Activated CD4-positive, alpha-beta memory T cell treated with anti-CD3 and anti-CD28 coated beads, Interleukin-2, amount 10 ng/mL, durations not matched to agents 7 days and 5 days (primary cell): ENCODE results near the gene CETN1. TPM values are rescaled to one million over a fixed set of nuclear protein-coding genes. Genes with fewer than 3 reads are reported as not detected.

ENCODE experiments used
- CTCF ChIA-PET: fragments of 350-600 bp; sonication (Branson Sonifier 250); formaldehyde crosslinking; loops from one replicate; lab custom pipeline; 2021; ENCODE audit warnings: antibody characterized with exemption, inconsistent platforms; lab: Charles Lee
- POLR2A ChIA-PET: fragments of 350-600 bp; sonication (Branson Sonifier 250); formaldehyde crosslinking; loops from one replicate; lab custom pipeline; 2021; ENCODE audit warnings: antibody characterized with exemption; lab: Charles Lee
- DNase-seq: peaks from one replicate; pipeline ENCODE4 v3.0.0-alpha.2; 2020
- H3K27ac Mint-ChIP-seq: one replicate; pipeline ENCODE4 v1.8.0; 2021; ENCODE audit warnings: mild to moderate bottlenecking, mixed read lengths
- H3K27me3 Mint-ChIP-seq: one replicate; pipeline ENCODE4 v1.8.0; 2021; ENCODE audit warnings: mixed read lengths
- H3K36me3 Mint-ChIP-seq: one replicate; pipeline ENCODE4 v1.8.0; 2021; ENCODE audit warnings: low read depth, mixed read lengths
- H3K4me1 Mint-ChIP-seq: one replicate; pipeline ENCODE4 v1.8.0; 2021; ENCODE audit warnings: mixed read lengths
- H3K4me3 Mint-ChIP-seq: one replicate; pipeline ENCODE4 v1.8.0; 2021; ENCODE audit warnings: mild to moderate bottlenecking, mixed read lengths
- H3K9me3 Mint-ChIP-seq: one replicate; pipeline ENCODE4 v1.8.0; 2021; ENCODE audit warnings: mixed read lengths
- total RNA-seq, 2 experiments: library from RNA; stranded (reverse); gene quantifications; one replicate each; pipeline ENCODE4 v1.2.3, GENCODE V29; 2021

CETN1 gene
- total RNA-seq = not detected

- ChIA-PET CTCF (no interaction called here), POLR2A (no interaction called here)
- Mint-ChIP-seq H3K27me3 (no peaks in the 10 kb centered on the region), H3K4me3 (no peak within 1 kb of the TSS), H3K36me3 (no peaks in the 10 kb centered on the region), H3K4me1 (no peaks in the 10 kb centered on the region), H3K9me3 (no peaks in the 10 kb centered on the region), H3K27ac (no peak within 1 kb of the TSS)
- no peak for DNase-seq
Measured at GRCh38 chr18:580154-580553, at the start of gene CETN1. TSS of gene CETN1 (plus strand) at chr18:580380. CDS start at chr18:580409, 29 bp downstream.

- Mint-ChIP-seq H3K4me1 (no peaks in the 10 kb centered on the region), H3K4me3 (no peak overlapping the region), H3K27ac (no peak overlapping the region), H3K9me3 (no peaks in the 10 kb centered on the region), H3K36me3 (no peaks in the 10 kb centered on the region), H3K27me3 (no peaks in the 10 kb centered on the region)
- ChIA-PET POLR2A (no interaction called here), CTCF (no interaction called here)
- DNase-seq = no peak
Measured at GRCh38 chr18:532018-532417, 48.2 kb upstream of the CETN1 start.

DNA sequence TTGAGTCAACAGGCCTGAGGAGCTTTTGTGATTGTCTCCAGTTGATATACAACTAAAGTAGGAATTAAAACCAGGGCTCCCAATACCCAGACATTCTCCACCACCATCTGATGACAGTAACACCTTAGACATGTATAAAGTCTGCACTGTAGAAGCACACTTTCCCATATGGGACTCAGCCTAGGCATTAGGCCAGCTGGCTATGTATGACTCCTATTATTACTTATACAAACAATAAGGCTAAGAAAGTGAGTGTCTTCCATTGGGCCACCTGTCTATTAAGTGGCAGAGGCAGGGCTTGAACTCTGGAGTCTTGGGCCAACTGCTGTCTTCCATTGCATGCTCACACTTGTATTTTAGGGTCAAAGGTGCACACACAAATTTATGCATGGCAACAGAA, 47.5 kb upstream of the CETN1 start:
- Mint-ChIP-seq H3K4me1 (no peaks in the 10 kb centered on the region), H3K9me3 (no peaks in the 10 kb centered on the region), H3K4me3 (no peak overlapping the region), H3K27me3 (no peaks in the 10 kb centered on the region), H3K36me3 (no peaks in the 10 kb centered on the region), H3K27ac (no peak overlapping the region)
- CTCF ChIA-PET = no interaction called here
- POLR2A ChIA-PET = no interaction called here
- DNase-seq = no peak

- ChIA-PET CTCF (no interaction called here), POLR2A (no interaction called here)
- no peaks in the 10 kb centered on the region for H3K36me3 Mint-ChIP-seq
- no peak for DNase-seq
- no peak overlapping the region for H3K4me3 Mint-ChIP-seq
- H3K27ac Mint-ChIP-seq = no peak overlapping the region
- H3K9me3 Mint-ChIP-seq = no peaks in the 10 kb centered on the region
- no peaks in the 10 kb centered on the region for H3K4me1 Mint-ChIP-seq
- H3K27me3 Mint-ChIP-seq = no peaks in the 10 kb centered on the region
Measured at GRCh38 chr18:533995-534601, 46.1 kb upstream of the CETN1 start.

GRCh38 chr18:543447-544078, 36.6 kb upstream of the CETN1 start:
- CTCF ChIA-PET = no interaction called here
- Mint-ChIP-seq H3K36me3 (no peaks in the 10 kb centered on the region), H3K27ac (no peak overlapping the region), H3K27me3 (peaks cover 2% of the 10 kb centered on the region), H3K4me1 (no peaks in the 10 kb centered on the region), H3K4me3 (no peak overlapping the region), H3K9me3 (no peaks in the 10 kb centered on the region)
- no peak for DNase-seq
- POLR2A ChIA-PET = no interaction called here

- H3K4me3 Mint-ChIP-seq = no peak overlapping the region
Measured at GRCh38 chr18:549967-550366, 30.2 kb upstream of the CETN1 start.

DNA sequence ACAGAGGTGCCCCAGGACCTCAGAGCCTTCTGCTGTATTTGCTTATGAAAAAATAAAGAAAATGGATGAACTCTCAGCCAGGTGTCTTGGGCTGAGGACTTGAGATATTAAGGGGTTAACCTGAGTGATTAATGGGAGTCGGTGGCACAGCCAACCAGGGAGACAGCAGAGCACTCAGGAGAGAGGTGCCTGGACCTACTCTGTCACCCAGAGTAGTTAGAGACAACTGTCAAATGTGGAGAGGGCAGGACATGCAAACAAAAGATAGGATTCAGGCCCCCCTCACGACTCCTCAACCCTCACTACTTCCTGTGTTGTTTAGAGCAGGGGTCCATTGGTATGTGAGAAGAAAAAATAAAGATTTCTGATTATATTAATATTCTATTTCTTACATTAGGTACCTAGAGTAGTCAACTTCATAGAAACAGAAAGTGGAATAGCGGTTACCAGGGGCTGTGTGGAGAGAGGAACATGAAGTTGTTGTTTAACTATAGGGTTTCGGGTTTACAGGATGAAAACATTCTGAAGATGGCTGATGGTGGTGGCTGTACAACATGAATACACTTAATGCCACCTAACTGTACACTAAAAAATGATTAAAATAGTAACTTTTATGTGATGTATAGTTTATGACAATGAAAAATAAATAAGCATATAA, 28.6 kb upstream of the CETN1 start:
- ChIA-PET CTCF (no interaction called here), POLR2A (no interaction called here)
- Mint-ChIP-seq H3K4me1 (no peaks in the 10 kb centered on the region), H3K9me3 (no peaks in the 10 kb centered on the region), H3K27me3 (no peaks in the 10 kb centered on the region), H3K4me3 (no peak overlapping the region), H3K27ac (no peak overlapping the region), H3K36me3 (no peaks in the 10 kb centered on the region)
- DNase-seq = no peak

More at GRCh38 chr18:549967-550366, 30.2 kb upstream of the CETN1 start:
- ChIA-PET POLR2A (no interaction called here), CTCF (no interaction called here)
- Mint-ChIP-seq H3K27me3 (no peaks in the 10 kb centered on the region), H3K36me3 (no peaks in the 10 kb centered on the region), H3K27ac (no peak overlapping the region), H3K9me3 (no peaks in the 10 kb centered on the region), H3K4me1 (no peaks in the 10 kb centered on the region)
- DNase-seq = no peak

- Mint-ChIP-seq H3K4me3 (no peak overlapping the region), H3K9me3 (no peaks in the 10 kb centered on the region), H3K27me3 (no peaks in the 10 kb centered on the region), H3K27ac (no peak overlapping the region), H3K4me1 (no peaks in the 10 kb centered on the region), H3K36me3 (no peaks in the 10 kb centered on the region)
- no peak for DNase-seq
- POLR2A ChIA-PET = no interaction called here
- CTCF ChIA-PET = no interaction called here
Measured at GRCh38 chr18:555705-556457, 24.3 kb upstream of the CETN1 start.

DNA sequence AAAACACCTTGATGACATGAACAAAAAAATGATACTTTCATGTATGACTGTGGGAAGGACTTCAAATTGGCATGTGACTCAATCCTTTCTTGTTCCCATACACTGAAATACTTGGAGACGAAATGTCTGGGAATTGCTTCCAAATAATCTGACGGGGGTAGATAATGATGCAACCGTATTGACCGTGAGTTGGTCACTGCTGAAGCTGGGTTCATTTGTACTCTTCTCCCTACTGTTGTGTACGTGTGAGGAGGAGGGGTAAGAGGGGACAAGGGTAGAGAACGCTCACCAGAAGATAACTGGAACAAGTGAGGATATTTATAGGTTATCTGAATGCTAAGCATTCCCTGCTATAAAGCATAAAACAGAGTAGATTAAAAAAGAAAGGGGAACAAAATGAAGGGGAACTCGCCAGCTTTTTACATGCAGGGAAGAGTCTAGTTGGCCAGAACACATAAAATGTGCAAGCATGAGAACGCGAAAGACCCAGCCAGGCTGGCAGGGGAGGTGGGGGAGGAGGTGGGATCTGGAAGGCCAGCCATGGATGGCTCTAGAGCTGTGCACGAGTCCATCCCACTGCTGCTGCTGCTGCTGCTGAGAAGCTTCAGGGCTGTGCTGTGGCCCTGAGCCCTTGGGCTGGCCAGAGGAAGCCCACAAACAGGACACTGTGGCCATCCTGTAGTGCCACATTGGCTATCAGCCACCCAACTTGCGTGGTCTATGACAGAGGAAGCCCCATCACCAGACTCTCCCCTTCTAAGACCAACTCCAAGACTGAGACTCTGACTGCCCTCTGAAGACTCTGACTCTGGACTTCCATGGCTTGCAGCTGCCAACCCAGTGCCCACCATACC, 15.2 kb upstream of the CETN1 start:
- ChIA-PET POLR2A (no interaction called here), CTCF (no interaction called here)
- DNase-seq = no peak
- no peak overlapping the region for H3K4me3 Mint-ChIP-seq
- no peaks in the 10 kb centered on the region for H3K9me3 Mint-ChIP-seq
- no peaks in the 10 kb centered on the region for H3K4me1 Mint-ChIP-seq
- no peak overlapping the region for H3K27ac Mint-ChIP-seq
- no peaks in the 10 kb centered on the region for H3K36me3 Mint-ChIP-seq
- H3K27me3 Mint-ChIP-seq = peaks cover 3% of the 10 kb centered on the region

- Mint-ChIP-seq H3K4me3 (no peak overlapping the region), H3K36me3 (no peaks in the 10 kb centered on the region), H3K27me3 (peaks cover 3% of the 10 kb centered on the region), H3K27ac (no peak overlapping the region), H3K9me3 (no peaks in the 10 kb centered on the region), H3K4me1 (no peaks in the 10 kb centered on the region)
- POLR2A ChIA-PET = no interaction called here
- CTCF ChIA-PET = no interaction called here
- DNase-seq = no peak
Measured at GRCh38 chr18:565562-566061, 14.6 kb upstream of the CETN1 start.

- Mint-ChIP-seq H3K27me3 (peaks cover 3% of the 10 kb centered on the region), H3K4me1 (no peaks in the 10 kb centered on the region), H3K4me3 (no peak overlapping the region), H3K9me3 (no peaks in the 10 kb centered on the region), H3K27ac (no peak overlapping the region), H3K36me3 (no peaks in the 10 kb centered on the region)
- POLR2A ChIA-PET = no interaction called here
- CTCF ChIA-PET = no interaction called here
- no peak for DNase-seq
Measured at GRCh38 chr18:567122-567521, 13.1 kb upstream of the CETN1 start.

DNA sequence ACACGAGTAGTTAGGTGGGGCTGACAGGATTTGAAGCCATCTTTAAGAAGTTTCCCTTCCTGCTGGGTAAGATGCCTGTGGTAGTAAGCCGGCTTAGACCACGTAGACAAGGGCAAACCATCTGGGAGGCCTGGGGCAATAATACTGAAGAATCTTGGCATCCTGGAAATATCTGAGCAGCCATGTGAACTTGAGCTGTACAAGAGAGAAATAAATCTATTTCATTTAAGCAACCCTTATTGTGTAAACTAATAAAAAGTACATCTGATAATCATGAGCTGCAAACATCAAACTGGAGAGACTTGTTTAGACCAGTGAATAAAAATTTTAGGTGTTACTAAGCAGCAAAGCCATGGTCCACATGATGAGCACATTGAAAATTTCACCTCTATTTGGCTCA, 11.4 kb upstream of the CETN1 start:
- ChIA-PET CTCF (no interaction called here), POLR2A (no interaction called here)
- H3K36me3 Mint-ChIP-seq = no peaks in the 10 kb centered on the region
- H3K27me3 Mint-ChIP-seq = peaks cover 3% of the 10 kb centered on the region
- DNase-seq = no peak
- no peaks in the 10 kb centered on the region for H3K9me3 Mint-ChIP-seq
- H3K4me1 Mint-ChIP-seq = no peaks in the 10 kb centered on the region
- no peak overlapping the region for H3K4me3 Mint-ChIP-seq
- no peak overlapping the region for H3K27ac Mint-ChIP-seq
